B cell (primary cell): ENCODE data around the gene SRCAP. TPM values are rescaled to one million over a fixed set of nuclear protein-coding genes. Genes with fewer than 3 reads are reported as not detected.

Experiments used
- ATAC-seq: fragments of 200-7000 bp; cut with Tn5 transposase; one replicate; pipeline ENCODE4 v1.10.0; 2021; ENCODE audit warnings: low read depth, mild to moderate bottlenecking, moderate number of reproducible peaks, moderate library complexity
- CTCF ChIA-PET: fragments of 350-600 bp; sonication (Branson Sonifier 250); formaldehyde crosslinking; loops from one replicate; lab custom pipeline; 2021; ENCODE audit warnings: antibody characterized with exemption, inconsistent platforms; lab: Charles Lee
- POLR2A ChIA-PET: fragments of 350-600 bp; sonication (Branson Sonifier 250); formaldehyde crosslinking; loops from one replicate; lab custom pipeline; 2021; ENCODE audit warnings: antibody characterized with exemption; lab: Charles Lee
- DNase-seq: peaks from one replicate; pipeline ENCODE4 v3.0.0; 2013
- H2AFZ ChIP-seq: 2 replicates; pipeline ENCODE4 v1.6.1; 2012; ENCODE audit warnings: mild to moderate bottlenecking, low read depth, low read length; ENCODE audit not compliant: insufficient read depth, poor library complexity, severe bottlenecking
- H3K27ac ChIP-seq, 2 donors: 1 replicate in 1 of 2; 2 replicates in 1 of 2; pipeline ENCODE4 v1.5.1; 2012 to 2013; ENCODE audit warnings: low read length in 2 of 2, mild to moderate bottlenecking in 2 of 2, moderate library complexity in 1 of 2
- H3K27me3 ChIP-seq, 4 experiments: fragments of 200-600 bp in 1 of 4; sonication (generic) in 1 of 4; replicated peaks in 1 of 4; 1 replicate in 2 of 4; 2 replicates in 2 of 4; pipeline versions ENCODE4 v1.6.1 to v1.7.0; 2013 to 2016; ENCODE audit warnings: low read length in 3 of 4, mild to moderate bottlenecking in 2 of 4, mixed read lengths in 1 of 4, moderate library complexity in 1 of 4; ENCODE audit not compliant: insufficient read depth in 4 of 4, control insufficient read depth in 3 of 4; ENCODE audit errors: control extremely low read depth in 1 of 4
- H3K36me3 ChIP-seq, 2 experiments: replicated peaks in 1 of 2; 1 replicate in 1 of 2; 2 replicates in 1 of 2; pipeline versions ENCODE4 v1.6.1 to v1.7.1; 2013; ENCODE audit warnings: low read length in 1 of 2; ENCODE audit not compliant: insufficient read depth in 2 of 2, control insufficient read depth in 1 of 2; ENCODE audit errors: control extremely low read depth in 1 of 2, extremely low read depth in 1 of 2
- H3K4me1 ChIP-seq, 2 donors: fragments of 200-600 bp in 1 of 2; sonication (generic) in 1 of 2; 1 replicate in 1 of 2; 2 replicates in 1 of 2; pipeline versions ENCODE4 v1.5.1 to v1.6.1; 2013 to 2017; ENCODE audit warnings: low read length in 2 of 2; ENCODE audit not compliant: control insufficient read depth in 2 of 2, insufficient read depth in 2 of 2
- H3K4me2 ChIP-seq: replicated peaks from 2 replicates; pipeline ENCODE3; 2012; ENCODE audit warnings: mild to moderate bottlenecking, low read depth, low read length; ENCODE audit not compliant: poor library complexity, severe bottlenecking
- H3K4me3 ChIP-seq, 5 experiments: fragments of 200-600 bp in 1 of 5; sonication (generic) in 1 of 5; 1 replicate in 3 of 5; 2 replicates in 2 of 5; pipeline versions ENCODE4 v1.5.1 to v1.7.0; 2011 to 2016; ENCODE audit warnings: low read length in 4 of 5, mild to moderate bottlenecking in 4 of 5, low read depth in 2 of 5, control low read depth in 1 of 5, moderate library complexity in 1 of 5; ENCODE audit not compliant: insufficient read depth in 1 of 5; ENCODE audit errors: control extremely low read depth in 1 of 5, extremely low read depth in 1 of 5
- H3K79me2 ChIP-seq: fragments of 200-600 bp; sonication (generic); one replicate; pipeline ENCODE4 v1.6.0; 2016; ENCODE audit warnings: low read length; ENCODE audit not compliant: control insufficient read depth, insufficient read depth
- H3K9ac ChIP-seq: fragments of 200-600 bp; sonication (generic); 2 replicates; pipeline ENCODE4 v1.6.1; 2017; ENCODE audit warnings: mild to moderate bottlenecking, low read length, moderate library complexity
- H3K9me3 ChIP-seq, 3 donors: one replicate each; pipeline versions ENCODE4 v1.6.1 to v1.7.1; 2013; ENCODE audit warnings: low read length in 2 of 3; ENCODE audit not compliant: control insufficient read depth in 2 of 3, insufficient read depth in 1 of 3; ENCODE audit errors: control extremely low read depth in 1 of 3
- H4K20me1 ChIP-seq: 2 replicates; pipeline ENCODE4 v1.6.0; 2012; ENCODE audit warnings: mild to moderate bottlenecking, low read length; ENCODE audit not compliant: insufficient read depth, control insufficient read depth, poor library complexity, severe bottlenecking
- H3K27ac Mint-ChIP-seq: one replicate; pipeline ENCODE4 v1.8.0; 2021; ENCODE audit warnings: mixed read lengths
- H3K27me3 Mint-ChIP-seq: one replicate; pipeline ENCODE4 v1.8.0; 2021; ENCODE audit warnings: mixed read lengths
- H3K4me1 Mint-ChIP-seq: one replicate; pipeline ENCODE4 v1.8.0; 2021; ENCODE audit warnings: mixed read lengths
- H3K4me3 Mint-ChIP-seq: one replicate; pipeline ENCODE4 v1.8.0; 2021; ENCODE audit warnings: mixed read lengths
- H3K9me3 Mint-ChIP-seq: one replicate; pipeline ENCODE4 v1.8.0; 2022; ENCODE audit warnings: mixed read lengths; ENCODE audit not compliant: insufficient read depth
- CTCF ChIP-seq: fragments of 200-600 bp; IDR thresholded peaks from one replicate; pipeline ENCODE4 v1.8.0; 2022; ENCODE audit warnings: antibody characterized with exemption, mild to moderate bottlenecking
- EZH2 ChIP-seq: IDR thresholded peaks from 2 replicates; pipeline ENCODE4 v1.6.1; 2012; ENCODE audit warnings: borderline replicate concordance, low read depth, mild to moderate bottlenecking, moderate library complexity, low read length; ENCODE audit not compliant: insufficient read depth, poor library complexity, severe bottlenecking
- WGBS: methylation state at CpG from one replicate; pipeline ENCODE4 v1.1.5; 2013; ENCODE audit warnings: missing lambda C conversion rate; ENCODE audit not compliant: insufficient coverage; 5-methylcytosine and 5-hydroxymethylcytosine counted together
- intact Hi-C: fragments of 100-400 bp; cut with micrococcal nuclease; formaldehyde crosslinking; loops from one replicate; pipeline ENCODE4 v1.10.0; 2022
- polyA plus RNA-seq: library from polyadenylated mRNA; depleted of rRNA; stranded (reverse); fragments of >200 nt; gene quantifications from 2 replicates; pipeline ENCODE4 v1.2.3, GENCODE V29; 2012
- total RNA-seq, 2 donors: library from RNA; stranded (reverse); fragments of 120-200 nt in 1 of 2; gene quantifications; 1 replicate in 1 of 2; 2 replicates in 1 of 2; pipeline versions ENCODE4 v1.2.3 to v1.2.4, GENCODE V29; 2013 to 2022

SRCAP gene
- total and polyA plus RNA-seq, 2 donors (not counting 1 experiment from before 2014, with no cell fraction given), result 20.9 to 145 TPM

- no peaks in the 10 kb centered on the region for H3K27me3 ChIP-seq
- H3K9ac ChIP-seq, result no peak overlapping the region
- intact Hi-C loops, result no loop called here
- no peak overlapping the region for H3K27ac Mint-ChIP-seq
- 93% methylated on average over 1 of the region's 1 CpG for WGBS
- no peaks in the 10 kb centered on the region for H3K9me3 Mint-ChIP-seq
- H3K4me2 ChIP-seq, result no peak overlapping the region
- no peak for TF ChIP-seq CTCF
- no peak for TF ChIP-seq EZH2
- H4K20me1 ChIP-seq, result peaks cover 45% of the 10 kb centered on the region
- peaks cover 3 to 80% of the 10 kb centered on the region in 2 experiments for H3K36me3 ChIP-seq
- DNase-seq, result no peak
- ATAC-seq, result no peak
- H3K4me3 ChIP-seq, result no peak overlapping the region
- ChIA-PET CTCF (interaction anchor here (0.7 to 1.3 kb wide), 2 partner anchors 26 to 28 kb away, joined by 3 read pairs; partner anchors contain the start of gene PHKG2), POLR2A (no interaction called here)
- peaks cover 6 to 9% of the 10 kb centered on the region in 2 donors for H3K4me1 ChIP-seq
- H2AFZ ChIP-seq, result no peak overlapping the region
- H3K4me1 Mint-ChIP-seq, result peaks cover 14% of the 10 kb centered on the region
- no peaks in the 10 kb centered on the region for H3K9me3 ChIP-seq
- no peaks in the 10 kb centered on the region for H3K27me3 Mint-ChIP-seq
- no peak overlapping the region for H3K27ac ChIP-seq
- H3K4me3 Mint-ChIP-seq, result no peak overlapping the region
- H3K79me2 ChIP-seq, result peaks cover 28% of the 10 kb centered on the region
These were observed 22.6 kb downstream of the SRCAP start for GRCh38 chr16:30721606-30722005.

- Mint-ChIP-seq H3K9me3 (no peaks in the 10 kb centered on the region), H3K27me3 (no peaks in the 10 kb centered on the region), H3K4me1 (peaks cover 14% of the 10 kb centered on the region), H3K4me3 (no peak overlapping the region), H3K27ac (no peak overlapping the region)
- POLR2A ChIA-PET, result no interaction called here
- CTCF ChIA-PET, result interaction anchor here (1.3 kb wide), 1 partner anchor 29 kb away, joined by 3 read pairs; no protein-coding TSS in a partner anchor
- WGBS, result 86% methylated on average over 6 of the region's 6 CpGs
- Histone ChIP-seq H3K9ac (no peak overlapping the region), H2AFZ (no peak overlapping the region), H4K20me1 (peaks cover 50% of the 10 kb centered on the region), H3K27ac (no peak overlapping the region), H3K36me3 (peaks cover 3 to 72% of the 10 kb centered on the region in 2 experiments), H3K9me3 (no peaks in the 10 kb centered on the region), H3K4me2 (no peak overlapping the region), H3K4me1 (peaks cover 6 to 9% of the 10 kb centered on the region in 2 donors), H3K27me3 (no peaks in the 10 kb centered on the region), H3K79me2 (peaks cover 28% of the 10 kb centered on the region), H3K4me3 (no peak overlapping the region)
- TF ChIP-seq EZH2 (no peak), CTCF (no peak)
- ATAC-seq (no peak), DNase-seq (no peak)
- intact Hi-C loops, result no loop called here
These were observed 23.5 kb downstream of the SRCAP start for GRCh38 chr16:30722443-30722842.
